HepG2 (cell line): ENCODE results near the gene TMEM253. TPM values are rescaled to one million over a fixed set of nuclear protein-coding genes. Genes with fewer than 3 reads are reported as not detected.

Source experiments
- BRCA1 ChIP-seq: sonication (generic); formaldehyde crosslinking; IDR thresholded peaks from 2 replicates; pipeline ENCODE4 v1.4.0; 2020; ENCODE audit warnings: missing genetic modification reagents
- KLF6 ChIP-seq: IDR thresholded peaks from 2 replicates; pipeline ENCODE4 v1.8.0; 2016; ENCODE audit warnings: missing biosample characterization, missing genetic modification reagents
- KMT2A ChIP-seq: sonication (generic); formaldehyde crosslinking; IDR thresholded peaks from 2 replicates; pipeline ENCODE4 v1.4.0; 2020; ENCODE audit warnings: missing genetic modification reagents
- MEF2D ChIP-seq: sonication (generic); formaldehyde crosslinking; IDR thresholded peaks from 2 replicates; pipeline ENCODE4 v1.5.1; 2020; ENCODE audit warnings: mild to moderate bottlenecking, missing genetic modification reagents
- NAIF1 ChIP-seq: sonication (generic); formaldehyde crosslinking; IDR thresholded peaks from 2 replicates; pipeline ENCODE4 v1.5.0; 2020; ENCODE audit warnings: mild to moderate bottlenecking, missing genetic modification reagents, borderline replicate concordance
- SAFB2 ChIP-seq: sonication (generic); formaldehyde crosslinking; IDR thresholded peaks from 2 replicates; pipeline ENCODE4 v1.5.1; 2020; ENCODE audit warnings: missing genetic modification reagents, low read depth, mild to moderate bottlenecking, borderline replicate concordance
- SMARCC2 ChIP-seq: fragments of 450-650 bp; IDR thresholded peaks from 2 replicates; pipeline ENCODE4 v1.6.1; 2017; ENCODE audit warnings: antibody characterized with exemption, mild to moderate bottlenecking
- SOX5 ChIP-seq: IDR thresholded peaks from 2 replicates; pipeline ENCODE4 v1.6.1; 2016; ENCODE audit warnings: borderline replicate concordance
- SRF ChIP-seq: IDR thresholded peaks from 2 replicates; pipeline ENCODE4 v1.6.1; 2011; ENCODE audit warnings: mild to moderate bottlenecking, low read depth, low read length, moderate library complexity
- ZBTB3 ChIP-seq: sonication (generic); formaldehyde crosslinking; IDR thresholded peaks from 2 replicates; pipeline ENCODE4 v1.4.0; 2020; ENCODE audit warnings: low read depth, mild to moderate bottlenecking, moderate library complexity, missing genetic modification reagents, borderline replicate concordance
- ZC3H13 ChIP-seq: sonication (generic); formaldehyde crosslinking; IDR thresholded peaks from 2 replicates; pipeline ENCODE4 v1.8.1; 2023; ENCODE audit warnings: mild to moderate bottlenecking, missing genetic modification reagents, moderate library complexity
- ZNF264 ChIP-seq: sonication (generic); formaldehyde crosslinking; IDR thresholded peaks from 2 replicates; pipeline ENCODE4 v1.4.0; 2020; ENCODE audit warnings: missing genetic modification reagents
- ZNF749 ChIP-seq: sonication (generic); formaldehyde crosslinking; IDR thresholded peaks from 2 replicates; pipeline ENCODE4 v1.8.0; 2022; ENCODE audit warnings: mild to moderate bottlenecking, missing genetic modification reagents, moderate library complexity, borderline replicate concordance
- polyA plus RNA-seq, 8 experiments: library from polyadenylated mRNA; depleted of rRNA in 3 of 8; stranded (reverse) in 7 of 8; unstranded in 1 of 8; fragments of >200 nt; fragmentation: Illumina TruSeq in 4 of 8; extraction: Trizol in 4 of 8; gene quantifications; 2 replicates each; pipeline versions ENCODE4 v1.2.1 to v1.2.3, GENCODE V29; 2011 to 2016; ENCODE audit warnings: low read depth in 4 of 8, missing spikeins in 1 of 8, mixed read lengths in 1 of 8; ENCODE audit not compliant: insufficient read depth in 1 of 8
- total RNA-seq, 5 experiments: library from RNA; depleted of rRNA; stranded (reverse); fragments of >200 nt; fragmentation: Illumina TruSeq; extraction: Trizol; gene quantifications; 2 replicates each; pipeline ENCODE4 v1.2.3, GENCODE V29; 2016; ENCODE audit warnings: low read depth in 1 of 5
- TF ChIP-seq, protein P1 (sequence below): sonication (generic); IDR thresholded peaks from 2 replicates; pipeline ENCODE4 v1.6.1; 2016; ENCODE audit warnings: low read depth, borderline replicate concordance
- TF ChIP-seq, protein P2 (sequence below), 2 experiments: sonication (generic) in 1 of 2; formaldehyde crosslinking in 1 of 2; IDR thresholded peaks; 2 replicates each; pipeline versions ENCODE4 v1.6.1 to v1.9.0; 2014 to 2022; ENCODE audit warnings: antibody characterized with exemption in 1 of 2, borderline replicate concordance in 1 of 2, inconsistent platforms in 1 of 2, low read depth in 1 of 2, missing genetic modification reagents in 1 of 2
- TF ChIP-seq, protein P3 (sequence below): sonication (generic); formaldehyde crosslinking; IDR thresholded peaks from 2 replicates; pipeline ENCODE4 v1.4.0; 2020; ENCODE audit warnings: missing genetic modification reagents, borderline replicate concordance
- TF ChIP-seq, protein P4 (sequence below): sonication (generic); formaldehyde crosslinking; IDR thresholded peaks from 2 replicates; pipeline ENCODE4 v1.8.1; 2023; ENCODE audit warnings: mild to moderate bottlenecking, missing genetic modification reagents, borderline replicate concordance

The TMEM253 gene
- total and polyA plus RNA-seq, 2 of the 13 experiments (the other 11 are each of a cell fraction or from before 2014, with no cell fraction given) = 0.29 to 0.45 TPM

DNA sequence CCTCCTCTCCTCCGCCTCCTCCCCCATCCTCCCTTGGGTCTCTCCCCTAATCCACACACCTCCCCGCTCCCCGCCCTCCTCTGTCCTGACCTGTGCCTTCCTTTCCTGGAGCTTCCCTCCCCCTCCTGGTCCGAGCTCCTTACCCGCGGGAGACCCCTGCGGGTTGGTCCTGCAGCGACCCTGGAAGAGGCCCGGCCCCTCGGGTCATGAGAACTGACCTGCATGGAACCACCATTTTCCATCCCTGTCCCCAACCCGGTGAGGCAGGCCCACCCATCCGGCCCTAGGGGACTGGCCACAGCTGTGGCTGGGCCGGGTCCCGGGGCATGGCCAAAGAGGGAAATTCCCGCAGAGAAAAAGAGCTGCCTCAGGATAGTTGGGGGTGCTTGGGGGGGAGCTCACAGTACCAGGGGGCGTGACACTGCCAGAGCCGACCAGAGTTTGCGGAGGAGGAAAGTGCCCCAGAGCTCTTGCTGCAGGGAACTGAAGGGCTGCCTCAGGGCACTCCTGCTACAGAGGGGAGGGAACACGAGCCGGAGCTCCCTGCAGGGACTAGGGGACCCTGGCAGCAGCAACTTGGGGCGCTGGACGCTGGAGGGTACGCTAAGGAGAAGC, 30.1 kb upstream of the TMEM253 start (continued):
- TF ChIP-seq, protein P1, sequence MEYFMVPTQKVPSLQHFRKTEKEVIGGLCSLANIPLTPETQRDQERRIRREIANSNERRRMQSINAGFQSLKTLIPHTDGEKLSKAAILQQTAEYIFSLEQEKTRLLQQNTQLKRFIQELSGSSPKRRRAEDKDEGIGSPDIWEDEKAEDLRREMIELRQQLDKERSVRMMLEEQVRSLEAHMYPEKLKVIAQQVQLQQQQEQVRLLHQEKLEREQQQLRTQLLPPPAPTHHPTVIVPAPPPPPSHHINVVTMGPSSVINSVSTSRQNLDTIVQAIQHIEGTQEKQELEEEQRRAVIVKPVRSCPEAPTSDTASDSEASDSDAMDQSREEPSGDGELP = no peak
- no peak for TF ChIP-seq SMARCC2
- no peak for TF ChIP-seq BRCA1 (CRISPR knock-in tag)
- TF ChIP-seq, protein P2, sequence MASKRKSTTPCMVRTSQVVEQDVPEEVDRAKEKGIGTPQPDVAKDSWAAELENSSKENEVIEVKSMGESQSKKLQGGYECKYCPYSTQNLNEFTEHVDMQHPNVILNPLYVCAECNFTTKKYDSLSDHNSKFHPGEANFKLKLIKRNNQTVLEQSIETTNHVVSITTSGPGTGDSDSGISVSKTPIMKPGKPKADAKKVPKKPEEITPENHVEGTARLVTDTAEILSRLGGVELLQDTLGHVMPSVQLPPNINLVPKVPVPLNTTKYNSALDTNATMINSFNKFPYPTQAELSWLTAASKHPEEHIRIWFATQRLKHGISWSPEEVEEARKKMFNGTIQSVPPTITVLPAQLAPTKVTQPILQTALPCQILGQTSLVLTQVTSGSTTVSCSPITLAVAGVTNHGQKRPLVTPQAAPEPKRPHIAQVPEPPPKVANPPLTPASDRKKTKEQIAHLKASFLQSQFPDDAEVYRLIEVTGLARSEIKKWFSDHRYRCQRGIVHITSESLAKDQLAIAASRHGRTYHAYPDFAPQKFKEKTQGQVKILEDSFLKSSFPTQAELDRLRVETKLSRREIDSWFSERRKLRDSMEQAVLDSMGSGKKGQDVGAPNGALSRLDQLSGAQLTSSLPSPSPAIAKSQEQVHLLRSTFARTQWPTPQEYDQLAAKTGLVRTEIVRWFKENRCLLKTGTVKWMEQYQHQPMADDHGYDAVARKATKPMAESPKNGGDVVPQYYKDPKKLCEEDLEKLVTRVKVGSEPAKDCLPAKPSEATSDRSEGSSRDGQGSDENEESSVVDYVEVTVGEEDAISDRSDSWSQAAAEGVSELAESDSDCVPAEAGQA (IDR thresholded peaks at IDR 0.05; ENCODE audit: low read depth) = peak; percentile 57; the same call in 1 of the 2 replicates
- TF ChIP-seq, protein P2 (CRISPR knock-in tag; IDR thresholded peaks at IDR 0.05; ENCODE audit: borderline replicate concordance) = no peak
- TF ChIP-seq SRF = no peak
- TF ChIP-seq MEF2D (CRISPR knock-in tag) = no peak
- TF ChIP-seq, protein P3, sequence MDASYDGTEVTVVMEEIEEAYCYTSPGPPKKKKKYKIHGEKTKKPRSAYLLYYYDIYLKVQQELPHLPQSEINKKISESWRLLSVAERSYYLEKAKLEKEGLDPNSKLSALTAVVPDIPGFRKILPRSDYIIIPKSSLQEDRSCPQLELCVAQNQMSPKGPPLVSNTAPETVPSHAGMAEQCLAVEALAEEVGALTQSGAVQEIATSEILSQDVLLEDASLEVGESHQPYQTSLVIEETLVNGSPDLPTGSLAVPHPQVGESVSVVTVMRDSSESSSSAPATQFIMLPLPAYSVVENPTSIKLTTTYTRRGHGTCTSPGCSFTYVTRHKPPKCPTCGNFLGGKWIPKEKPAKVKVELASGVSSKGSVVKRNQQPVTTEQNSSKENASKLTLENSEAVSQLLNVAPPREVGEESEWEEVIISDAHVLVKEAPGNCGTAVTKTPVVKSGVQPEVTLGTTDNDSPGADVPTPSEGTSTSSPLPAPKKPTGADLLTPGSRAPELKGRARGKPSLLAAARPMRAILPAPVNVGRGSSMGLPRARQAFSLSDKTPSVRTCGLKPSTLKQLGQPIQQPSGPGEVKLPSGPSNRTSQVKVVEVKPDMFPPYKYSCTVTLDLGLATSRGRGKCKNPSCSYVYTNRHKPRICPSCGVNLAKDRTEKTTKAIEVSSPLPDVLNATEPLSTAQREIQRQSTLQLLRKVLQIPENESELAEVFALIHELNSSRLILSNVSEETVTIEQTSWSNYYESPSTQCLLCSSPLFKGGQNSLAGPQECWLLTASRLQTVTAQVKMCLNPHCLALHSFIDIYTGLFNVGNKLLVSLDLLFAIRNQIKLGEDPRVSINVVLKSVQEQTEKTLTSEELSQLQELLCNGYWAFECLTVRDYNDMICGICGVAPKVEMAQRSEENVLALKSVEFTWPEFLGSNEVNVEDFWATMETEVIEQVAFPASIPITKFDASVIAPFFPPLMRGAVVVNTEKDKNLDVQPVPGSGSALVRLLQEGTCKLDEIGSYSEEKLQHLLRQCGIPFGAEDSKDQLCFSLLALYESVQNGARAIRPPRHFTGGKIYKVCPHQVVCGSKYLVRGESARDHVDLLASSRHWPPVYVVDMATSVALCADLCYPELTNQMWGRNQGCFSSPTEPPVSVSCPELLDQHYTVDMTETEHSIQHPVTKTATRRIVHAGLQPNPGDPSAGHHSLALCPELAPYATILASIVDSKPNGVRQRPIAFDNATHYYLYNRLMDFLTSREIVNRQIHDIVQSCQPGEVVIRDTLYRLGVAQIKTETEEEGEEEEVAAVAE (CRISPR knock-in tag) = no peak
- TF ChIP-seq SOX5 = no peak
- peak; percentile 14; the same call in 1 of the 2 replicates for TF ChIP-seq ZC3H13 (CRISPR knock-in tag)
- no peak for TF ChIP-seq ZNF749 (CRISPR knock-in tag)
- no peak for TF ChIP-seq KMT2A (CRISPR knock-in tag)
- no peak for TF ChIP-seq KLF6 (CRISPR knock-in tag)
- TF ChIP-seq SAFB2 = no peak
- TF ChIP-seq ZBTB3 (CRISPR knock-in tag) = no peak
- TF ChIP-seq, protein P4, sequence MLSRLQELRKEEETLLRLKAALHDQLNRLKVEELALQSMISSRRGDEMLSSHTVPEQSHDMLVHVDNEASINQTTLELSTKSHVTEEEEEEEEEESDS (CRISPR knock-in tag) = no peak
- TF ChIP-seq NAIF1 (CRISPR knock-in tag) = no peak; the same call in 1 of the 2 replicates
- TF ChIP-seq ZNF264 (CRISPR knock-in tag) = no peak
